ENCODE data around the gene PNMA8C. TPM values are rescaled to one million over a fixed set of nuclear protein-coding genes. Genes with fewer than 3 reads are reported as not detected.
"Not testable (repeated sequence)": the region's sequence is repeated elsewhere in the genome, so short reads cannot be mapped to it uniquely, and the experiment has no call there.

PNMA8C gene
- total and polyA plus RNA-seq, 7 donors: 0.01 TPM; not detected in 6

GRCh38 chr19:46406976-46407375 lies 21.8 kb downstream of the PNMA8C start:
- H3K36me3 ChIP-seq (ENCODE audit: insufficient read depth in 1 of 2, low read depth in 1 of 2): no peaks in the 10 kb centered on the region
- intact Hi-C loops (cut with DNase I): no loop called here
- peaks cover 0 to 81% (median 39%) of the 10 kb centered on the region in 3 donors for H3K27me3 ChIP-seq (ENCODE audit: insufficient read depth in 3 of 3, low read length in 2 of 3)
- no peak for TF ChIP-seq CTCF (IDR thresholded peaks at IDR 0.05)
- peaks cover 8% of the 10 kb centered on the region for H3K4me1 ChIP-seq
- no peak overlapping the region for H3K27ac ChIP-seq
- ATAC-seq (no peak), DNase-seq (peak in 1 of 2 donors; percentile 17)
- no peak overlapping the region for H3K4me3 ChIP-seq
- H3K9me3 ChIP-seq: no peaks in the 10 kb centered on the region
- 12 to 15% (median 15%) methylated on average over 6 of the region's 6 CpGs for WGBS, 3 donors

DNA sequence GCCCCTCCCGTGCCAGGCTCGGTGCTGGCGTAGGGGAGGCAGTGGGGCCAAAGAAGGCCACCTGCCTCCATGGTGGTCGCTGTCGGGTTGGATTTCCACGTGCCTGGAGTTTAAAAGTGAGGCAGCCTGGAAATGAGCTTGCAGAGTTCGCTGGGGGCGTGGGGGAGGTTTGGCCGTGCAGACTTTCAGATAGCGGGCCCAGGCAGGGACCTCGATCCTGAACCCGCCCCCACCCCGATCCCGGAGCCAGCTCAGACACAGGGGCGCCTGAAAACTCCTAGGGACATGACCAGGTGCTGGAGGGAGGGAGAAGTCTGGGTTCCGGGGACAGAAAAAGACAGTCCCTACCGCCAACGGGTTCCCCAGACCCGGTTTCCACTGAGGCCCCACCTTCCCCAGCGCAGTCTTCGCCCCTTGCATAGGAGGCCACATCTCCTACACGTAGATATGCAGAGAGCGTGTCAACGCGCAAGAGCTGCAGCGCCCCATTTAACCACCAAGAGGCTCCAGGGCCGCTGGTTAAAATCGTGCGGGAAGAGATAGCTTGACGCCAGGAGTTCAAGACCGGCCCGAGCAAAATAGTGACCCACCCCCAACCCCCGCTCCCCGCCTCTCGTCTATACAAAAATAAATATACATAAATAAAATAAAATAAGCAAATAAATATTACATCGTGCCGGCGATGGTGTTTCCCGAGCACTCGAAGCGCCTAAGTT lies 23.8 kb downstream of the PNMA8C start:
- H3K27me3 ChIP-seq (ENCODE audit: insufficient read depth in 3 of 3, low read length in 2 of 3): peaks cover 0 to 66% (median 34%) of the 10 kb centered on the region in 3 donors

GRCh38 chr19:46404055-46404752 lies 24.5 kb downstream of the PNMA8C start:
- H3K4me1 ChIP-seq: peaks cover 8% of the 10 kb centered on the region
- intact Hi-C loops (cut with DNase I): no loop called here
- H3K27me3 ChIP-seq (ENCODE audit: insufficient read depth in 3 of 3, low read length in 2 of 3): peaks cover 0 to 64% (median 32%) of the 10 kb centered on the region in 3 donors
- H3K36me3 ChIP-seq (ENCODE audit: insufficient read depth in 1 of 2, low read depth in 1 of 2): no peaks in the 10 kb centered on the region
- DNase-seq: peak; percentile 53 to 66
- ATAC-seq: peak; percentile 36 to 58 (median 46)
- no peak overlapping the region for H3K27ac ChIP-seq
- peak overlapping the region; percentile 58 for H3K4me3 ChIP-seq
- 4 to 15% (median 6%) methylated on average over 36 of the region's 36 CpGs for WGBS, 3 donors
- no peaks in the 10 kb centered on the region for H3K9me3 ChIP-seq
- peak; percentile 8 for TF ChIP-seq CTCF (IDR thresholded peaks at IDR 0.05)

More for the DNA sequence above, 23.8 kb downstream of the PNMA8C start:
- Histone ChIP-seq H3K4me1 (peaks cover 8% of the 10 kb centered on the region), H3K36me3 (ENCODE audit: insufficient read depth in 1 of 2, low read depth in 1 of 2) (no peaks in the 10 kb centered on the region), H3K4me3 (peak overlapping the region; percentile 58), H3K27ac (no peak overlapping the region), H3K9me3 (no peaks in the 10 kb centered on the region)
- intact Hi-C loops (cut with DNase I): no loop called here
- 33 to 42% (median 39%) methylated on average over 41 of the region's 41 CpGs for WGBS, 3 donors
- ATAC-seq (no peak), DNase-seq (peak in 1 of 2 donors; percentile 50)
- TF ChIP-seq CTCF (IDR thresholded peaks at IDR 0.05): no peak

GRCh38 chr19:46402725-46403124 lies 26.0 kb downstream of the PNMA8C start:
- no peaks in the 10 kb centered on the region for H3K9me3 ChIP-seq
- H3K27me3 ChIP-seq (ENCODE audit: insufficient read depth in 3 of 3, low read length in 2 of 3): peaks cover 0 to 54% (median 24%) of the 10 kb centered on the region in 3 donors
- WGBS, 3 donors: 90 to 93% (median 90%) methylated on average over 11 of the region's 11 CpGs
- H3K4me1 ChIP-seq: peaks cover 8% of the 10 kb centered on the region
- H3K27ac ChIP-seq: no peak overlapping the region
- H3K4me3 ChIP-seq: no peak overlapping the region
- no peak for TF ChIP-seq CTCF (IDR thresholded peaks at IDR 0.05)
- intact Hi-C loops (cut with DNase I): loop anchor here (2.0 kb wide), 2 partner anchors 84 to 86 kb away; no protein-coding TSS in a partner anchor
- DNase-seq (peak in 1 of 2 donors; percentile 28), ATAC-seq (no peak)
- no peaks in the 10 kb centered on the region for H3K36me3 ChIP-seq (ENCODE audit: insufficient read depth in 1 of 2, low read depth in 1 of 2)

DNA sequence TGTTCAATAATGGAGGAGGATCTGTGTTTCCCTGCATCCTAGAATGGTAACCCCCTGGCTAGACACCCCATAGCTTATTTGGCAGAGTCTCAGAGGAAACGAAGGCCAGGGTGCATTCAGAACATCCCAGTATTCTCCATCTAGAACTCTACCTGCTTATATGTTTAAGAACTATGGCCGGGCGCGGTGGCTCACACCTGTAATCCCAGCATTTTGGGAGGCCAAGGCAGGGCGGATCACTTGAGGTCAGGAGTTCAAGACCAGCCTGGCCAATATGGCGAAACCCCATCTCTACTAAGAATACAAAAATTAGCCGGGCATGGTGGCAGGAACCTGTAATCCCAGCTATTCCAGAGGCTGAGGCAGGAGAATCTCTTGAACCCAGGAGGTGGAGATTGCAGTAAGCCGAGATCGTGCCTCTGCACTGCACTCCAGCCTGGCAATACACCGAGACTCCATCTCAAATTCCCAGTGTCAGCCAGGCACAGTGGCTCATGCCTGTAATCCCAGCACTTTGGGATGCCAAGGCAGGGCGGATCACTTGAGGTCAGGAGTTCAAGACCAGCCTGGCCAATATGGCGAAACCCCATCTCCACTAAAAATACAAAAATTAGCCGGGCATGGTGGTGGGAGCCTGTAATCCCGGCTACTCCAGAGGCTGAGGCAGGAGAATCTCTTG lies 30.8 kb downstream of the PNMA8C start:
- 68 to 82% (median 71%) methylated on average over 14 of the region's 14 CpGs for WGBS, 3 donors
- H3K36me3 ChIP-seq (ENCODE audit: insufficient read depth in 1 of 2, low read depth in 1 of 2); H3K27me3 ChIP-seq (ENCODE audit: insufficient read depth in 3 of 3, low read length in 2 of 3); H3K4me1 ChIP-seq; intact Hi-C loops (cut with DNase I); H3K4me3 ChIP-seq; ATAC-seq; H3K27ac ChIP-seq; H3K9me3 ChIP-seq: not testable (repeated sequence)
- peak in 1 of 2 donors; percentile 12 for DNase-seq
